ENCODE data around the gene SGMS1.

Gene SGMS1

GRCh38 chr10:50636618-50637579, 13.1 kb upstream of the SGMS1 start:
- DNase-seq (ENCODE audit: extremely low read depth in 1 of 2, low read depth in 1 of 2): no peak

- DNase-seq (ENCODE audit: extremely low read depth in 1 of 2, low read depth in 1 of 2): no peak
Observed at GRCh38 chr10:50635286-50635685, 11.5 kb upstream of the SGMS1 start.

GRCh38 chr10:50634479-50634878, 10.7 kb upstream of the SGMS1 start:
- DNase-seq (ENCODE audit: extremely low read depth in 1 of 2, low read depth in 1 of 2): no peak

GRCh38 chr10:50631052-50631451, 7.3 kb upstream of the SGMS1 start:
- DNase-seq (ENCODE audit: extremely low read depth in 1 of 2, low read depth in 1 of 2): no peak

- no peak for DNase-seq (ENCODE audit: extremely low read depth in 1 of 2, low read depth in 1 of 2)
Observed at GRCh38 chr10:50629495-50630122, 5.9 kb upstream of the SGMS1 start.

- DNase-seq (ENCODE audit: extremely low read depth in 1 of 2, low read depth in 1 of 2): no peak
Observed at GRCh38 chr10:50627896-50628295, 4.1 kb upstream of the SGMS1 start.

- no peak for DNase-seq (ENCODE audit: extremely low read depth in 1 of 2, low read depth in 1 of 2)
Observed at GRCh38 chr10:50627443-50627842, 3.7 kb upstream of the SGMS1 start.

GRCh38 chr10:50625649-50626132, 1.9 kb upstream of the SGMS1 start:
- DNase-seq (ENCODE audit: extremely low read depth in 1 of 2, low read depth in 1 of 2): no peak

GRCh38 chr10:50624866-50625501, 1.2 kb upstream of the SGMS1 start:
- peak in 1 of 2 donors; percentile 36 for DNase-seq (ENCODE audit: extremely low read depth in 1 of 2, low read depth in 1 of 2)

GRCh38 chr10:50624413-50624865, 683 bp upstream of the SGMS1 start:
- DNase-seq (ENCODE audit: extremely low read depth in 1 of 2, low read depth in 1 of 2): peak; percentile 92

- peak in 1 of 2 donors; percentile 39 for DNase-seq (ENCODE audit: extremely low read depth in 1 of 2, low read depth in 1 of 2)
Observed at GRCh38 chr10:50622706-50623662, 772 bp downstream of the SGMS1 start.

- no peak for DNase-seq (ENCODE audit: extremely low read depth in 1 of 2, low read depth in 1 of 2)
Observed at GRCh38 chr10:50621968-50622705, 1.6 kb downstream of the SGMS1 start.

- no peak for DNase-seq (ENCODE audit: extremely low read depth in 1 of 2, low read depth in 1 of 2)
Observed at GRCh38 chr10:50620899-50621298, 2.9 kb downstream of the SGMS1 start.

GRCh38 chr10:50619882-50620281, 3.9 kb downstream of the SGMS1 start:
- no peak for DNase-seq (ENCODE audit: extremely low read depth in 1 of 2, low read depth in 1 of 2)

- DNase-seq (ENCODE audit: extremely low read depth in 1 of 2, low read depth in 1 of 2): no peak
Observed at GRCh38 chr10:50619166-50619565, 4.6 kb downstream of the SGMS1 start.

- DNase-seq (ENCODE audit: extremely low read depth in 1 of 2, low read depth in 1 of 2): no peak
Observed at GRCh38 chr10:50618624-50619023, 5.1 kb downstream of the SGMS1 start.

- no peak for DNase-seq (ENCODE audit: extremely low read depth in 1 of 2, low read depth in 1 of 2)
Observed at GRCh38 chr10:50615658-50616057, 8.1 kb downstream of the SGMS1 start.

- DNase-seq (ENCODE audit: extremely low read depth in 1 of 2, low read depth in 1 of 2): no peak
Observed at GRCh38 chr10:50614444-50615137, 9.2 kb downstream of the SGMS1 start.
